Raji (cell line): Measurements from ENCODE around the gene TMEM39B.

ENCODE experiments used
- POLR2A ChIP-seq: IDR thresholded peaks from 2 replicates; pipeline ENCODE4 v1.6.1; 2011; ENCODE audit warnings: low read depth, low read length, control low read depth; ENCODE audit not compliant: insufficient read depth

Gene TMEM39B

DNA sequence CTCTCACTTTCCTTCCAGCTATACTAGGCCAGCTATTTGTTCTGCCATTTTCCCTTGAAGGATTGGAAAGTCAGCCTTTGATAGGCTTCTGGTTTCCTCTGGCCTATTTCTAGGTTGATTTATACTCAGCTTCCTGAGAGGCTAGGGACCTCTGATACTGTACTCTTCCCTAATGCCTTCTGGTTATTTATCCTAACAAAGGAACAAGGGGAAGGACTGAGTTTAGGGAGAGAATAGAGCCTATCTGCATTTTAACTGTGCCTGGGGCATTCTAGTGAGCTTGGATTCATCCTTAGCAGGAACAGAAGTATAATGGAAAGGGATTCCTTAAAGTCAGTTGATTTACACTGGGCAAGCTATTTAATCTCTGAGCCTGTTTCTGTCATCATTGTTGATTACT, 11.8 kb upstream of the TMEM39B start:
- no peak for TF ChIP-seq POLR2A

DNA sequence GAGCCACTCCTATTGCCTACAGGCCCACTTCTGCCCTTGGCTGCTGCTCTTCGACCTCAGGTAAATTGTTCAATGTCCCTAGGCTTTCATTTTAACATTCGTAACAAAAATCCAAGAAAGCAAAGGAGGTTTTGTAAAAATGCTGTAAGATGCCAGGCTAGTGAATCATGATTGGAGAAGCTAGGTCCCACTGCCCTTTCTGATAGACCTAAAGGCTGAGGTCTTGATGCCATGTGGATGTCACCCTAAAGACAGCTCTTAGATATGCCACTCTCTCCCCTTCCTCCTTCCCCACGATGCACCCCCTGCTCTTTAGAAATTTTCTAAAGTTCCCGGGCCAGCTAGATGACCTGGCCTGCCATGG, 9.9 kb upstream of the TMEM39B start:
- TF ChIP-seq POLR2A = no peak

DNA sequence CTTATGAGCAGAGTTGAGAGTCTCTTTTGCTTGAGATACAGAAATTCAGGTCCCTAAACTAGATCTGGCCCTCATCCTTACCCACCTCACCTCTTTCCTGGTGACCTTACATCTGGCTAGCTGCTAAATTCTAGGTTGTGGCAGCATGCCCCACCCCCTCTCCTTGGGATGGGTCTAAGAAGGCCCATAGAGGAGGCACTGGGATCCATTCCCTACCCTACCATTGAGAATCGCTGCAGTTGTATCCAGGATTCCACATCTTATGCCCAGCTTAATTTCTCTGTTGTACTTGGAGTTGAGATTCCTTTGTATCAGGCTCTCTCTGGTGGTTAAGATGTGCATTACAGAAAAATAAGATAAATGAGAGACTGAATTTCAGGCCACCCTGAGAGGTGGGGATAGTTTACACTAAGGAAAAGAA, 9.5 kb upstream of the TMEM39B start:
- TF ChIP-seq POLR2A = no peak

DNA sequence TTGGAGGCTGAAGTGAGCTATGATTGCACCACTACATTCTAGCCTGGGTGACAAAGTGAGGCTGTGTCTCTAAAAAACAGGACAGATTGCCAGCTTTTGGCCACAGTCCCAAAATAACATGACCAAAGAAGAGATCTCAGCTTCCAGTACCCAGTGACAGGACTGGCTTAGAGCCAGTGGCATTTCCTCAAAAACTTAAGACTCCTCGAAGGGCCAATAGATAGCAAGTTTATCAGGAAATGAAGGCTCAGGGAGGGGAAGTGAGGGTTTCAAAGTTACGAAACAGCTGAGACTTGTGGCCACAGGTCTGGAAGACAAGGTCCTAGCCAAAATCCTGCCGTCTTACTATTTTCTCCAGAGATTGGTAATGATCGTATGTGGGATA, 6.3 kb upstream of the TMEM39B start:
- no peak for TF ChIP-seq POLR2A

DNA sequence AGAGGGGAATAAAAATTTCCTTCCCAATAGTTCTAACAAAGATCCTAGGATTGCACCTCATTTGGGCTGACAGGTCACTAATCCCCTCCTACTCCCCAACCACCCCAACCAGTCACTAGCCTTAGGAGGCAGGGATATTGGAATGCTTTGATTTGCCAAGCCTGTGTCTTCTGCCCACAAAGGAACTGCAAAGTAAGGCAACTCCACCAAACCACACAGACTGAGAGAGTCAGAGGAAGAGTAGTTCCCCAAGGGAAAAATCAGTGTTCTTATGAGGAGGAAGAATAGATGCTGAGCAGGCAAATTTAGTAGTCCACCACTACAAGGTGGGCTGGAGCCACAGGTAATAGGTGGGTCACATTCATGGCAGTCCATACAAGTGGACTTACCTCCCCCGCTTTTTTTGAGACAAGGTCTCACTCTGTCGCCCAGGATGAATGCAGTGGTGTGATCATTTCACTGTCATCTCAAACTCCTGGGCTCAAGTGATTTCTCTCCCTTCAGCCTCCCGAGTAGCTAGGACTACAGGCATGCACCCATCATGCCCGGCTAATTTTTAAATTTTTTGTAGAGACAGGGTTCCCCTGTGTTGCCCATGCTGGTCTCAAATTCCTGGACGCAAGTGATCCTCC, 3.7 kb upstream of the TMEM39B start:
- no peak for TF ChIP-seq POLR2A

DNA sequence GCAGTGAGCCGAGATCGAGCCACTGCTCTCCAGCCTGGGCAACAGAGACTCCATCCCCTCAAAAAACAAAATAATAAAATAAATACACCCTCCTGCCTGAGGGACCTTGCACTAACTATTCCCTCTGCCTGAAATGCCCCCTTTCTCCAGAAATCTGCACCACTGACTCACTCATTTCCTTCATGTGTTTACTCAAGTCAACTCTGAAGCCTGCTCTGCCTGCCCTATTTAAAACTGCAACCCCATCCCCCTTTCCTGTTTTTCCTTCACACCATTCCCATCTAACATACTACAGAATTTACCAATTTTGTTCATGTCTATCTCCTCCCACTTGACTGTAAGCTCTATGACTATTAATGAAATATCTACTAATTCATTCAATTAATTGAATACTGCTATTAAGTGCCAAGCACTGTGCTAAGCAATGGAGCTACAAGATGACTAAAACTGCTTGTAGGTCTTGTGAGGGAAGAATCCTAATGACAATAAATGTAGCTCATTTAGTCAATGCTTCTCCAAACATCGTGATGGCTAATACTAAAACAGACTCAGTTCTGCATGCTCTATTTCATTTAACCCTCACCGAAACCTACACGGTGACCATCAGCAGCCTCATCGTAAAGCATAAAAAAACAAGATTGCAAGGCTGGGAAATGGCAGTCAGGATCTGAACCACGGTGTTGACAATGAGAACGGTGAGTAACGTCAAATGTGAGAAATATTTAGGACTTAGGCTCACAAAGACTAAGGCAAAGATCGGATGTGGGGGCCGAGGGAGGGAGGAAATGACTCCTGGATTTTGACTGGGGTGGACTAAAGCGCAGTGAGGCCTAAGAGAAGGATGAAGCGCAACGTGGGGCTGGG, 749 bp upstream of the TMEM39B start:
- TF ChIP-seq POLR2A = no peak

DNA sequence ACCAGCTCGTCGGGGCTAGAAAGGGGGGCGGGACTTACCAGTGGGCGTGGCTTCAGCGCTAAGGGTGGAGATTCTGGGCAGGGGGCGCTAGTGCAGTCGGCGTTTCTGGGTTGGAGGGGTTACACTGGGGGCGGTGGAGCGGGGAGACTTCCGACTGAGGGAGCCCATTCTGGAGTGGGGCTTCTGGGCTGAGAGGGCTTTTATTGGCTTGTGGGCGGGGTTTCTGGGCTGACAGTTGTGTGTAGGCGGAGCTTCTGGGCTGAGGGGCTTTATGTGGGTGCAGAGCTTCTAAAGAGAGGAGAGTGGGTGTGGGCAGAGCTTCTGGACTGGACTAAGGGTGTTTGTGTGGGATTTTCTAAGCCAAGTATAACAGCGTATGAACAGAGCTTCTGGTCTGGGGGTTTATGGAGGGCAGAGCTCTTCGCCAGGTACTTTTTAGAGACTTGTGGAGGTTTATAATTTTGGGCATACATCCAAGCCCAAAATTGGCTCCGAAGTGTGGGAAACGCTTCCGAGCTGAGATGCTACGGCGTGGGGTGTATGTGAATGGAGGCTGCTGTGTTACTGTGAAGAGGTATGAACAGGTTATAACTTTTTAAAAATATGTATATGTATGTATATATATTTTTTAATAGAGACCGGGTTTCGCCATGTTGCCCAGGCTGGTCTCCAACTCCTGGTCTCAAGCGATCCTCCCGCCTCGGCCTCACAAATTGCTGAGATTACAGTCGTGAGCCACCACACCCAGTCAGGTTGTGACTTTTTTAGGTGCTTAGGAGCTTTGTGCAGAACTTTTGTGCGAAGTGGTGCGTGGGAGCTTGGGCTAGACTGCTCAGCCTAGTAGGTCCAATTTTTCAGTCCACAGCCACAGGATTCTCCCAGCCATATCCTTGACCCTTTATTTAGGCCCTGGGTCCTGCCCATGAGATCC, 825 bp downstream of the TMEM39B start:
- TF ChIP-seq POLR2A = no peak

DNA sequence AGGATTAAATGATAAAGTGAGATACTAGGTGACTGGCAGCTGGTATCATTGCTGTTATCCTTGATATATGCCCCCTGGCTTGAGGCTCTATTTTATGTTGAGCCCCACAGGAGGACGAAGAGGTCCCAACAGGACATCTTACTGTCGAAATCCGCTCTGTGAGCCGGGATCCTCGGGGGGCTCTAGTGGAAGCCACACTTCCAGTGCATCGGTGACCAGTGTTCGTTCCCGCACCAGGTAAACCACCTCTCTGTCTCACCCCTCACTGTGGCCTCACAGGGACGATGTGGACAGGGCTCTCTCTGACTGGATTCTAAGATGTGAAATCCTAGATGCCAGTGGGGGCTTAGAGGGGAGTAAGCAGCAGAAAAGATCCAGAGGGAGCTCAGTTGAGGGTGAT, 2.1 kb downstream of the TMEM39B start:
- TF ChIP-seq POLR2A = no peak

DNA sequence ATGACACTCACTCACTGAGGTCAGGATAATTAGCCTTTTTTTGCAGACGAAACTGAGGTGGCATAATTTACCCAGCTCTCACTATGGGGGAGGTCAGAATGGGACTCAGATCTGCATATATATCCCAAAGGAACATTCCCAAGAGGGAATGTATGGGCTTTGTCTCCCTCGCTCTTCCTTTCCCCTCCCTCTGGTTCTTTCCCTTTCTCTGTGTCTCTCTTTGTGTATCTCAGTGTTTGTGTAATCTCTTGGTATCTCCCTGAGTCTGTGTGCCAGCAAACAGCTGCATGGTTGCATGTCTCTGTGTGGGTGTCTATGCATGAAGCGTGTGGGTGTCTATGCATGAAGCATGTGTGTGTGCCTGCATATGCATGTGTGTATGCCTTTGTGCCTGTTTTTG, 4.7 kb downstream of the TMEM39B start:
- TF ChIP-seq POLR2A = no peak

DNA sequence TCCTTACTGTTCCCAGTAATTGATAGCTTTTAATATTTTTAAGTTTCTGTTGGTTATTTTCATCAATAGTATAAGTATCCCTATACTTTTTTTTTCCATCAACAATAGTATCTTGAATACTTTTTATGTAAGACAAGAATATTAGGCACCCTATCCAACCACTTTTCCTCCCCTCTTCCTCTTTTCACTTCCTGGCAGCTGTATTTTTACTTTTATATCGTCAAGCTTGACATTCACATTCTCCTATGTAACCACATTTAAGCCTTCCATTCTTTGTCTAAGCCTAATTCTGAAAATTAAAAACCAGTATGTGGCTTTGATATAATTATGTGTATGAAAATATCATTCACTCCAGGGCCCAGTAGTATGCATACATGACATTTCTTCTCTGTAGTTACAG, 9.3 kb downstream of the TMEM39B start:
- no peak for TF ChIP-seq POLR2A

DNA sequence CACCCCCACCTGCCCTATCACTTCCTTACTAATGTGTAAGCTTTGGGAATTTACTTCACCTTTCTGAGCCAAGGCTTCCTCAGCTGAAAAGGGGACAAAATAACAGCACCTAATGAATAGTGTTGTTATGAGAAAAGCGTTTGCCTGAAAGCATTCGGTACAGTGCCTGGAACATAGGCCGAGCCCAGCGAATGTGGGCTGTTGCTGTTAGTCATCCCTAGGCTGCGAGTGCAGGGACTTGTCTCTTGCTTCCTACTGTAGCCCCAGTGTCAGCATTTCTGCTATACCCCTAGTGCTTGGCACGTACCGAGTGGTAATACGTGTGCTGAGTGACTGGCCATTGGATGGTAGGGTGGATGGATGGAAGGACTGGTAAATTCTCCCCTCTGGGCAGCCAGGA, 18.4 kb downstream of the TMEM39B start:
- no peak for TF ChIP-seq POLR2A

DNA sequence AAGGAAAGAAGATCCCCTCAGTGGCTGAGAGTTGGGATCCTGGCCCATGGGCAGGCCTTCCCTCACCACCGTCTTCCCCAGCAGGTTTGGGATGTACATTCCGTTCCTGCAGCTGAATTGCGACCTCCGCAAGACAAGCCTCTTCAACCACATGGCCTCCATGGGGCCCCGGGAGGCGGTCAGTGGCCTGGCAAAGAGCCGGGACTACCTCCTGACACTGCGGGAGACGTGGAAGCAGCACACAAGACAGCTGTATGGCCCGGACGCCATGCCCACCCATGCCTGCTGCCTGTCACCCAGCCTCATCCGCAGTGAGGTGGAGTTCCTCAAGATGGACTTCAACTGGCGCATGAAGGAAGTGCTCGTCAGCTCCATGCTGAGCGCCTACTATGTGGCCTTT, 18.9 kb downstream of the TMEM39B start:
- TF ChIP-seq POLR2A = no peak

DNA sequence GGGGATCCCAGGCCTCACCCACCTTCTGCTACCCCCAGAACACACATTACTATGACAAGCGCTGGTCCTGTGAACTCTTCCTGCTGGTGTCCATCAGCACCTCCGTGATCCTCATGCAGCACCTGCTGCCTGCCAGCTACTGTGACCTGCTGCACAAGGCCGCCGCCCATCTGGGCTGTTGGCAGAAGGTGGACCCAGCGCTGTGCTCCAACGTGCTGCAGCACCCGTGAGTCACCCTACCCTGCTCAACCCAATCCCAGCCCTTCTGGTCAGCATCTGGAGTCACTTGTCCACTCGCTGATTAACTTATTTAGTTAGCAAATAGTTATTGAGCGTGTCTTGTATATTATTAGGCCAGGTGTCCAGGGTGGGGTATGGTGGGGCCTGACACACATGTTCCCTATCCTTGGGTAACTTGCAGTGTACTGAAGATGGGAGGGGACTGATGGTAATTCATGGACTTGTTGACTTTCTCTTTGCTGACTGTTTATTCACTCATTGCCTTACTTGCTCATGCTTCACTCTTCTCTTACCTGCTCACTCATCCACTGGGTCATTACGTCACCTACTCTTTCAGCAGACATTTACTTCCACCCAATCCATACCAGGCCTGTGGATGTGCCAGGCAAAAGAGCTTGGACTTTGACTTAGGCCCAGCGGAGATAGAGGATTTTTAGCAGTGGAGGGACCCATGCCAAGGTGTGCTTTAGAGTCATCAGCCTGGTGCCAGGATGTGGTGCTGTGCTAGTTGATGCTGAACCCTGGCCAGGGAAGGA, 22.2 kb downstream of the TMEM39B start:
- TF ChIP-seq POLR2A = no peak

DNA sequence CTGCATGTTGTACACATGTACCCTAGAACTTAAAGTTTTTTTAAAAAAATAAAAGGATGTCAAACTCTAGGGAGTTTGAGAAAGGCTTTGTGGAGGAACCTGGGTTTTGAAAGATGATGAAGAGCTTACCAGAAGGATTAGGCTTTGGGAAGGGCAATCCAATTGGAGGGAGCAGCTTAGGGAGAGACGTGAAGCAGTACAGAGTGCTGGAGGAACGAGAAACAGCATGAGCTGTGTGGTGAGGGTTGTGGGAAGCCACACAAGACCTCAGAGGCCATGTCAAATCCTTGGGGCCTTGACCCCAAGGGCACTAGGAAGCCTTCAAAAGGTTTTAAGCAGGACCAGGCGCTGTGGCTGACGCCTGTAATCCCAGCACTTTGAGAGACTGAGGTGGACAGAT, 26.7 kb downstream of the TMEM39B start:
- no peak for TF ChIP-seq POLR2A

DNA sequence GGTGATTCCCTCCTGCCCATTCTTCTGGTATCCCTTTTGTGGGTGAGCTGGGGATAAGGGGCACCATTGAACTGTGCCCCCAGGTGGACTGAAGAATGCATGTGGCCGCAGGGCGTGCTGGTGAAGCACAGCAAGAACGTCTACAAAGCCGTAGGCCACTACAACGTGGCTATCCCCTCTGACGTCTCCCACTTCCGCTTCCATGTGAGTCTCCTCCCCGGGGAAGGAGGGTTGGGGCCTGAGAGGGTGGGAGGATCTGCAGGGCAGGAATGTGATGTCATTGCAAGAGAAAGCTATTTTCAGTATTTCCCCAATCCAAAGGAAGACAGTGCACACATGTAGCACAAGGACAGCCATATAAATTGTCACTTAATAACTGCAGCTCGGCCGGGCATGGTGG, 27.6 kb downstream of the TMEM39B start:
- no peak for TF ChIP-seq POLR2A
